ENCODE results near the gene MYO6. TPM values are rescaled to one million over a fixed set of nuclear protein-coding genes. Genes with fewer than 3 reads are reported as not detected.

The MYO6 gene
- total and polyA plus RNA-seq, 7 donors = 0.93 to 3.7 (median 2.4) TPM

DNA sequence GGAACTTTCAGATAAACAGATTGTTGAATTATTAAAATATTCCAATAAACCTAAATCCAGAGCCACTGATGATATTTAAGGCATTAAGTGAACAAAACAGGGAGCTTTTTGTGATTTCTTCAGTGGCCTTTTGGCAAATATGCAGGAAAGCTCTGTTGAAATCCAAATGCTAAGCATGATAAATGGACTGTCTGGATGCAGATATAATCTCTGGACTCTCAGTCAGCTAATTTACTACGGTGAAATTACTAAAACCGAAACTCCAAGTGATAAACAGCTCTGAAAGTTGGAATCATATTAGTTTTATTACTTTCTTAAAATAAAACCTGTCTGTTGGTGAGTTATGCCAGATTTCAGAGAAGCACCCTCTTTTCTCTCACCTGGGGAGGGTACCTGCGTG, 203.1 kb downstream of the MYO6 start:
- ATAC-seq (no peak), DNase-seq (no peak)
- Histone ChIP-seq H3K27ac (no peak overlapping the region), H3K4me1 (no peaks in the 10 kb centered on the region), H3K4me3 (no peak overlapping the region), H3K36me3 (ENCODE audit: insufficient read depth in 1 of 2, low read depth in 1 of 2) (no peaks in the 10 kb centered on the region), H3K27me3 (ENCODE audit: insufficient read depth in 3 of 3, low read length in 2 of 3) (no peaks in the 10 kb centered on the region), H3K9me3 (no peaks in the 10 kb centered on the region)
- intact Hi-C loops (cut with DNase I) = no loop called here
- TF ChIP-seq, protein P1, sequence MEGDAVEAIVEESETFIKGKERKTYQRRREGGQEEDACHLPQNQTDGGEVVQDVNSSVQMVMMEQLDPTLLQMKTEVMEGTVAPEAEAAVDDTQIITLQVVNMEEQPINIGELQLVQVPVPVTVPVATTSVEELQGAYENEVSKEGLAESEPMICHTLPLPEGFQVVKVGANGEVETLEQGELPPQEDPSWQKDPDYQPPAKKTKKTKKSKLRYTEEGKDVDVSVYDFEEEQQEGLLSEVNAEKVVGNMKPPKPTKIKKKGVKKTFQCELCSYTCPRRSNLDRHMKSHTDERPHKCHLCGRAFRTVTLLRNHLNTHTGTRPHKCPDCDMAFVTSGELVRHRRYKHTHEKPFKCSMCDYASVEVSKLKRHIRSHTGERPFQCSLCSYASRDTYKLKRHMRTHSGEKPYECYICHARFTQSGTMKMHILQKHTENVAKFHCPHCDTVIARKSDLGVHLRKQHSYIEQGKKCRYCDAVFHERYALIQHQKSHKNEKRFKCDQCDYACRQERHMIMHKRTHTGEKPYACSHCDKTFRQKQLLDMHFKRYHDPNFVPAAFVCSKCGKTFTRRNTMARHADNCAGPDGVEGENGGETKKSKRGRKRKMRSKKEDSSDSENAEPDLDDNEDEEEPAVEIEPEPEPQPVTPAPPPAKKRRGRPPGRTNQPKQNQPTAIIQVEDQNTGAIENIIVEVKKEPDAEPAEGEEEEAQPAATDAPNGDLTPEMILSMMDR (IDR thresholded peaks at IDR 0.05) = no peak
- WGBS, 3 donors = 27 to 34% (median 29%) methylated on average over 3 of the region's 3 CpGs

DNA sequence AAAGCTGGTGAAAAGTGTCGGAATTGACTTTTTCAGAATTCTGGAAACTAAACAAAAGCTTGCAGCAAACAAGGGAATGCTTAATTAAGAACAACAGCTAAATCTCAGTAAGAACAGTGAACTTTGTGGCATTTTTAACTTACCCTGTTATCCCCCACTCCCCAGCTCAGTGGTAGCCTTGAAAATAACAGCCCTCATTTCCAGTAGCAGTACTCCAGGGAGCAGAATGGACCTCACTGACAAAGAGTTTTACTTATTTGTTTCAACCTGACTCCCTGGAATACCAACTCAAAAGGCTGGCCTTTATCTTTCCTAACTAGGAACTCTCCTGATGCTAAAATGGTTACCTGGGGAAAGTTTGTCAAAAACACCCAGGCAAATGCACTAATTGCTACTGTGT, 214.5 kb downstream of the MYO6 start:
- TF ChIP-seq, protein P1 (IDR thresholded peaks at IDR 0.05) = no peak
- H3K27ac ChIP-seq = no peak overlapping the region
- intact Hi-C loops (cut with DNase I) = no loop called here
- no peaks in the 10 kb centered on the region for H3K36me3 ChIP-seq (ENCODE audit: insufficient read depth in 1 of 2, low read depth in 1 of 2)
- no peaks in the 10 kb centered on the region for H3K9me3 ChIP-seq
- H3K4me1 ChIP-seq = no peaks in the 10 kb centered on the region
- no peak overlapping the region for H3K4me3 ChIP-seq
- H3K27me3 ChIP-seq (ENCODE audit: insufficient read depth in 3 of 3, low read length in 2 of 3) = no peaks in the 10 kb centered on the region
- DNase-seq (no peak), ATAC-seq (no peak)
- 59 to 85% (median 80%) methylated on average over 1 of the region's 1 CpG for WGBS, 3 donors

DNA sequence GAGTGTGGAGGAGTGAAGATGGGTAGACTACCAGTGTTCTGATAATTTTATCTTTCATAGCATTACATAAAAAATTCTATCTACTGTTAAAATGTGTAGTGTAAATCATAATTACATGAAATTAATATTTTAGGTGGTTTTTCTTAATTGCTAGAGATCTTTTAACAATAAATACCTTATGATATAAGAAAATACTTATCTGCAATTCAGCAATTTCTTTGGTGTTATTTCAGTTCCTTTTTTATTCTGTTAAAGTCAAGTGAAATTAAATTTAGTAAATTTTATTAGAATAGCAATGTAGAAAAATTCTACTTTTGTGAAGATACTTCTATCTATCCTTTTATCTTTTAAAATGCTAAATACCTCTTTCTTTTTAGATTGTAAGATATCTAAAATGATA, 219.1 kb downstream of the MYO6 start:
- no peak for ATAC-seq
- intact Hi-C loops (cut with DNase I) = no loop called here
- no peaks in the 10 kb centered on the region for H3K4me1 ChIP-seq
- no peak overlapping the region for H3K27ac ChIP-seq
- no peak for DNase-seq
- TF ChIP-seq, protein P1 (IDR thresholded peaks at IDR 0.05) = no peak
- H3K36me3 ChIP-seq (ENCODE audit: insufficient read depth in 1 of 2, low read depth in 1 of 2) = no peaks in the 10 kb centered on the region
- H3K9me3 ChIP-seq = no peaks in the 10 kb centered on the region
- no peaks in the 10 kb centered on the region for H3K27me3 ChIP-seq (ENCODE audit: insufficient read depth in 3 of 3, low read length in 2 of 3)
- H3K4me3 ChIP-seq = no peak overlapping the region

Other genes starting within 250 kb of the MYO6 start
- 10 to 100 TPM; 51.5 to 69.5 (median 63.8) TPM for gene SENP6, start 147.4 kb upstream of the MYO6 start, total RNA-seq
- gene SENP6, start 147.4 kb upstream of the MYO6 start, polyA plus RNA-seq = 10 to 100 TPM; 17.6 to 44.8 (median 19.2) TPM